H9 (cell line): Measurements from ENCODE around the gene GPRC5D. TPM values are rescaled to one million over a fixed set of nuclear protein-coding genes. Genes with fewer than 3 reads are reported as not detected.
A peak's percentile ranks its signal among the peaks of the same experiment; 100 is the strongest.

ENCODE experiments used
- DNase-seq: peaks from one replicate; pipeline ENCODE4 v3.0.0-alpha.2; 2017
- H2AFZ ChIP-seq: one replicate; pipeline ENCODE4 v1.6.1; 2013; ENCODE audit warnings: mild to moderate bottlenecking, low read length, control low read depth, moderate library complexity
- H2AK5ac ChIP-seq: 2 replicates; pipeline ENCODE4 v1.6.1; 2013; ENCODE audit warnings: low read length, control low read depth, mixed read lengths; ENCODE audit not compliant: insufficient read length
- H2BK120ac ChIP-seq: one replicate; pipeline ENCODE4 v1.6.1; 2013; ENCODE audit warnings: low read depth, mild to moderate bottlenecking, low read length, control low read depth, inconsistent platforms; ENCODE audit not compliant: poor library complexity, severe bottlenecking
- H2BK12ac ChIP-seq: 2 replicates; pipeline ENCODE4 v1.6.1; 2013; ENCODE audit warnings: low read length, control low read depth, mixed read lengths, low read depth; ENCODE audit not compliant: insufficient read length
- H2BK15ac ChIP-seq: 2 replicates; pipeline ENCODE4 v1.6.1; 2013; ENCODE audit warnings: low read depth, low read length, control low read depth
- H2BK20ac ChIP-seq: one replicate; pipeline ENCODE4 v1.6.1; 2013; ENCODE audit warnings: low read depth, mild to moderate bottlenecking, low read length, control low read depth, inconsistent platforms; ENCODE audit not compliant: poor library complexity, severe bottlenecking
- H2BK5ac ChIP-seq: 2 replicates; pipeline ENCODE4 v1.6.1; 2013; ENCODE audit warnings: low read length, control low read depth, mixed read lengths; ENCODE audit not compliant: insufficient read length
- H3K14ac ChIP-seq: 2 replicates; pipeline ENCODE4 v1.6.1; 2013; ENCODE audit warnings: low read length, control low read depth; ENCODE audit not compliant: insufficient read depth
- H3K18ac ChIP-seq: 2 replicates; pipeline ENCODE4 v1.6.1; 2013; ENCODE audit warnings: low read depth, mild to moderate bottlenecking, mixed read lengths, low read length, control low read depth; ENCODE audit not compliant: insufficient read length
- H3K23ac ChIP-seq: 2 replicates; pipeline ENCODE4 v1.6.1; 2013; ENCODE audit warnings: low read length, control low read depth, mixed read lengths, low read depth; ENCODE audit not compliant: insufficient read length
- H3K23me2 ChIP-seq: 2 replicates; pipeline ENCODE4 v1.6.1; 2013; ENCODE audit warnings: low read depth, mild to moderate bottlenecking, mixed read lengths, low read length, control low read depth; ENCODE audit not compliant: insufficient read length, poor library complexity, severe bottlenecking
- H3K27ac ChIP-seq: 2 replicates; pipeline ENCODE4 v1.5.1; 2013; ENCODE audit warnings: low read length, control low read depth, mixed read lengths, low read depth; ENCODE audit not compliant: insufficient read length
- H3K27me3 ChIP-seq: 2 replicates; pipeline ENCODE4 v1.6.1; 2013; ENCODE audit warnings: low read length, control low read depth, inconsistent platforms; ENCODE audit not compliant: insufficient read depth
- H3K4ac ChIP-seq: 2 replicates; pipeline ENCODE4 v1.6.1; 2013; ENCODE audit warnings: low read depth, mild to moderate bottlenecking, control low read depth, inconsistent platforms, low read length, moderate library complexity
- H3K4me1 ChIP-seq: 2 replicates; pipeline ENCODE4 v1.6.1; 2013; ENCODE audit warnings: low read length, control low read depth, inconsistent platforms; ENCODE audit not compliant: insufficient read depth
- H3K4me2 ChIP-seq: 2 replicates; pipeline ENCODE4 v1.6.1; 2013; ENCODE audit warnings: low read length, control low read depth, mixed read lengths; ENCODE audit not compliant: insufficient read length, insufficient read depth
- H3K56ac ChIP-seq: 2 replicates; pipeline ENCODE4 v1.6.1; 2013; ENCODE audit warnings: low read depth, mild to moderate bottlenecking, mixed read lengths, low read length, control low read depth; ENCODE audit not compliant: insufficient read length
- H3K79me1 ChIP-seq: 2 replicates; pipeline ENCODE4 v1.6.1; 2013; ENCODE audit warnings: low read depth, mild to moderate bottlenecking, moderate library complexity, low read length, control low read depth, inconsistent platforms; ENCODE audit not compliant: insufficient read depth, poor library complexity, severe bottlenecking
- H3K79me2 ChIP-seq: 2 replicates; pipeline ENCODE4 v1.6.1; 2013; ENCODE audit warnings: low read length, control low read depth, inconsistent platforms; ENCODE audit not compliant: insufficient read depth
- H3K9ac ChIP-seq: 2 replicates; pipeline ENCODE4 v1.6.1; 2013; ENCODE audit warnings: low read length, control low read depth, mixed read lengths; ENCODE audit not compliant: insufficient read length; ENCODE audit errors: extremely low read depth
- H3K9me3 ChIP-seq: one replicate; pipeline ENCODE4 v1.6.1; 2013; ENCODE audit warnings: low read depth, low read length, inconsistent platforms; ENCODE audit not compliant: control insufficient read depth
- H3T11ph ChIP-seq: one replicate; pipeline ENCODE4 v1.6.1; 2013; ENCODE audit warnings: mild to moderate bottlenecking, low read length, control low read depth, inconsistent platforms
- H4K20me1 ChIP-seq: one replicate; pipeline ENCODE4 v1.6.1; 2013; ENCODE audit not compliant: control insufficient read depth, insufficient read length, insufficient read depth
- H4K5ac ChIP-seq: 2 replicates; pipeline ENCODE4 v1.6.1; 2013; ENCODE audit warnings: low read depth, mild to moderate bottlenecking, mixed read lengths, low read length, control low read depth; ENCODE audit not compliant: insufficient read length
- H4K8ac ChIP-seq: replicated peaks from 2 replicates; pipeline ENCODE4 v1.6.1; 2013; ENCODE audit warnings: low read length, control low read depth, mixed read lengths, low read depth; ENCODE audit not compliant: insufficient read length
- H4K91ac ChIP-seq: 2 replicates; pipeline ENCODE4 v1.6.1; 2013; ENCODE audit warnings: low read depth, mild to moderate bottlenecking, moderate library complexity, mixed read lengths, low read length, control low read depth; ENCODE audit not compliant: insufficient read length
- H3K27ac Mint-ChIP-seq, 3 experiments: 2 replicates in 2 of 3; 3 replicates in 1 of 3; pipeline ENCODE4 v1.8.0; 2020 to 2021; ENCODE audit warnings: mixed read lengths in 3 of 3, mild to moderate bottlenecking in 1 of 3, moderate library complexity in 1 of 3
- H3K27me3 Mint-ChIP-seq: 2 replicates; pipeline ENCODE4 v1.8.0; 2021; ENCODE audit warnings: low read depth, mild to moderate bottlenecking, moderate library complexity, mixed read lengths
- H3K36me3 Mint-ChIP-seq, 3 experiments: 2 replicates in 2 of 3; 3 replicates in 1 of 3; pipeline ENCODE4 v1.8.0; 2020 to 2021; ENCODE audit warnings: low read depth in 3 of 3, mixed read lengths in 3 of 3; ENCODE audit not compliant: insufficient read depth in 1 of 3
- H3K4me1 Mint-ChIP-seq, 2 experiments: 2 replicates each; pipeline ENCODE4 v1.8.0; 2020; ENCODE audit warnings: mixed read lengths in 2 of 2
- H3K4me3 Mint-ChIP-seq, 2 experiments: 2 replicates in 1 of 2; 3 replicates in 1 of 2; pipeline ENCODE4 v1.8.0; 2020 to 2021; ENCODE audit warnings: mild to moderate bottlenecking in 2 of 2, mixed read lengths in 2 of 2, moderate library complexity in 1 of 2
- H3K9me3 Mint-ChIP-seq, 2 experiments: 2 replicates in 1 of 2; 3 replicates in 1 of 2; pipeline ENCODE4 v1.8.0; 2020; ENCODE audit warnings: mild to moderate bottlenecking in 2 of 2, mixed read lengths in 2 of 2, moderate library complexity in 1 of 2
- CTCF ChIP-seq: fragments of 200-600 bp; sonication (generic); conservative IDR thresholded peaks from 3 replicates; pipeline ENCODE4 v1.8.0; 2021; ENCODE audit warnings: antibody characterized with exemption, mild to moderate bottlenecking
- WGBS: extraction: QIAGEN DNeasy Blood & Tissue Kit; methylation state at CpG from one replicate; pipeline ENCODE4 v1.1.7; 2013; ENCODE audit warnings: missing lambda C conversion rate, low lambda C conversion rate, mixed read lengths; ENCODE audit not compliant: insufficient read length; ENCODE audit errors: extremely low coverage; 5-methylcytosine and 5-hydroxymethylcytosine counted together
- total RNA-seq: library from RNA; stranded (reverse); gene quantifications from 2 replicates; pipeline ENCODE4 v1.2.1, GENCODE V29; 2021

The GPRC5D gene
- total RNA-seq, 1 experiment from 2014 or later, result not detected

GRCh38 chr12:13000616-13000924 lies 48.6 kb upstream of the GPRC5D start:
- Histone ChIP-seq H3K9me3 (no peaks in the 10 kb centered on the region), H2BK12ac (no peak overlapping the region), H3K18ac (no peak overlapping the region), H3K4ac (no peak overlapping the region), H2BK120ac (no peak overlapping the region), H4K8ac (no peak overlapping the region), H4K91ac (no peak overlapping the region), H2BK20ac (no peak overlapping the region), H2AFZ (no peak overlapping the region), H2BK5ac (no peak overlapping the region), H2BK15ac (no peak overlapping the region), H3K27ac (no peak overlapping the region), H3T11ph (no peak overlapping the region), H3K4me2 (peak overlapping the region; percentile 84), H3K27me3 (no peaks in the 10 kb centered on the region; the same call in 1 of the 2 replicates), H3K4me1 (peaks cover 4% of the 10 kb centered on the region; the same call in 1 of the 2 replicates), H4K20me1 (no peaks in the 10 kb centered on the region), H3K79me2 (no peaks in the 10 kb centered on the region), H3K79me1 (no peaks in the 10 kb centered on the region), H3K14ac (peak overlapping the region; percentile 45; the same call in 1 of the 2 replicates), H4K5ac (no peak overlapping the region), H3K56ac (no peak overlapping the region), H3K23ac (no peak overlapping the region), H3K9ac (peak overlapping the region; percentile 40), H2AK5ac (no peak overlapping the region), H3K23me2 (peaks cover 18% of the 10 kb centered on the region)
- H3K27ac Mint-ChIP-seq, result peak overlapping the region; percentile 24 to 90 (median 82); a peak in 6 of 7 replicates
- WGBS, result no CpG with 5 or more reads among the region's 16 CpGs
- H3K9me3 Mint-ChIP-seq, result peaks cover 0 to 3% of the 10 kb centered on the region in 2 experiments; a peak in 2 of 5 replicates
- H3K4me1 Mint-ChIP-seq, result peaks cover 36 to 38% of the 10 kb centered on the region in 2 experiments
- H3K36me3 Mint-ChIP-seq, result peaks cover 4 to 15% (median 14%) of the 10 kb centered on the region in 3 experiments
- H3K27me3 Mint-ChIP-seq, result peaks cover 27% of the 10 kb centered on the region
- no peak for DNase-seq
- TF ChIP-seq CTCF, result no peak
- H3K4me3 Mint-ChIP-seq, result peak overlapping the region; percentile 88 to 96
